HUES6 (cell line): ENCODE data around the gene TMEM135.
"Not testable (repeated sequence)": the region's sequence is repeated elsewhere in the genome, so short reads cannot be mapped to it uniquely, and the experiment has no call there.

Source experiments
- H3K27ac ChIP-seq: 2 replicates; pipeline ENCODE4 v1.7.0; 2013; ENCODE audit warnings: low read depth, mild to moderate bottlenecking, low read length, inconsistent platforms
- H3K27me3 ChIP-seq: 2 replicates; pipeline ENCODE4 v1.6.1; 2013; ENCODE audit warnings: low read length; ENCODE audit not compliant: control insufficient read depth, insufficient read depth
- H3K36me3 ChIP-seq: 2 replicates; pipeline ENCODE4 v1.6.1; 2013; ENCODE audit warnings: low read length; ENCODE audit not compliant: control insufficient read depth, insufficient read depth
- H3K4me1 ChIP-seq: 2 replicates; pipeline ENCODE4 v1.6.1; 2013; ENCODE audit warnings: low read length; ENCODE audit not compliant: control insufficient read depth, insufficient read depth
- H3K4me3 ChIP-seq: 2 replicates; pipeline ENCODE4 v1.5.1; 2013; ENCODE audit warnings: low read depth, low read length
- H3K9ac ChIP-seq: one replicate; pipeline ENCODE4 v1.6.1; 2013; ENCODE audit warnings: mild to moderate bottlenecking, low read length
- H3K9me3 ChIP-seq: 2 replicates; pipeline ENCODE4 v1.6.1; 2013; ENCODE audit warnings: low read depth, low read length; ENCODE audit not compliant: control insufficient read depth, insufficient read depth

The TMEM135 gene

GRCh38 chr11:87256694-87257340 is 219.1 kb downstream of the TMEM135 start:
- no peak overlapping the region for H3K4me3 ChIP-seq
- peaks cover 5% of the 10 kb centered on the region; the same call in 1 of the 2 replicates for H3K4me1 ChIP-seq
- H3K9me3 ChIP-seq = no peaks in the 10 kb centered on the region
- no peaks in the 10 kb centered on the region for H3K36me3 ChIP-seq
- no peak overlapping the region for H3K9ac ChIP-seq
- no peaks in the 10 kb centered on the region for H3K27me3 ChIP-seq
- no peak overlapping the region for H3K27ac ChIP-seq

- H3K9ac ChIP-seq = no peak overlapping the region
- no peaks in the 10 kb centered on the region for H3K9me3 ChIP-seq
- H3K4me1 ChIP-seq = peaks cover 5% of the 10 kb centered on the region; the same call in 1 of the 2 replicates
- no peak overlapping the region for H3K4me3 ChIP-seq
- no peaks in the 10 kb centered on the region for H3K27me3 ChIP-seq
- H3K36me3 ChIP-seq = no peaks in the 10 kb centered on the region
- no peak overlapping the region for H3K27ac ChIP-seq
Observed at GRCh38 chr11:87258171-87258833, 220.6 kb downstream of the TMEM135 start.

- Histone ChIP-seq H3K9me3 (no peaks in the 10 kb centered on the region), H3K4me1 (peaks cover 5% of the 10 kb centered on the region; the same call in 1 of the 2 replicates), H3K4me3 (no peak overlapping the region), H3K36me3 (no peaks in the 10 kb centered on the region), H3K9ac (no peak overlapping the region), H3K27me3 (no peaks in the 10 kb centered on the region), H3K27ac (no peak overlapping the region)
Observed at GRCh38 chr11:87259736-87260135, 222.0 kb downstream of the TMEM135 start.

GRCh38 chr11:87260811-87261210 is 223.1 kb downstream of the TMEM135 start:
- Histone ChIP-seq H3K9me3 (no peaks in the 10 kb centered on the region), H3K36me3 (no peaks in the 10 kb centered on the region), H3K27ac (no peak overlapping the region), H3K27me3 (no peaks in the 10 kb centered on the region), H3K4me1 (peaks cover 5% of the 10 kb centered on the region; the same call in 1 of the 2 replicates), H3K9ac (no peak overlapping the region), H3K4me3 (no peak overlapping the region)

GRCh38 chr11:87263264-87263838 is 225.6 kb downstream of the TMEM135 start:
- H3K9ac ChIP-seq = no peak overlapping the region
- peaks cover 3% of the 10 kb centered on the region; the same call in 1 of the 2 replicates for H3K4me1 ChIP-seq
- no peaks in the 10 kb centered on the region for H3K27me3 ChIP-seq
- no peak overlapping the region for H3K27ac ChIP-seq
- H3K4me3 ChIP-seq = no peak overlapping the region
- no peaks in the 10 kb centered on the region for H3K36me3 ChIP-seq
- no peaks in the 10 kb centered on the region for H3K9me3 ChIP-seq

- Histone ChIP-seq H3K27ac (no peak overlapping the region), H3K4me1 (no peaks in the 10 kb centered on the region; the same call in 1 of the 2 replicates), H3K9me3 (no peaks in the 10 kb centered on the region)
Observed at GRCh38 chr11:87263979-87264378, 226.2 kb downstream of the TMEM135 start.

GRCh38 chr11:87265132-87265531 is 227.4 kb downstream of the TMEM135 start:
- H3K27me3 ChIP-seq = no peaks in the 10 kb centered on the region
- H3K4me3 ChIP-seq = no peak overlapping the region
- no peak overlapping the region for H3K9ac ChIP-seq
- H3K4me1 ChIP-seq = no peaks in the 10 kb centered on the region
- H3K36me3 ChIP-seq = no peaks in the 10 kb centered on the region
- H3K9me3 ChIP-seq = no peaks in the 10 kb centered on the region
- no peak overlapping the region for H3K27ac ChIP-seq

More at GRCh38 chr11:87263979-87264378, 226.2 kb downstream of the TMEM135 start:
- H3K27me3 ChIP-seq = no peaks in the 10 kb centered on the region
- no peak overlapping the region for H3K9ac ChIP-seq
- H3K4me3 ChIP-seq = no peak overlapping the region
- H3K36me3 ChIP-seq = no peaks in the 10 kb centered on the region

- no peak overlapping the region for H3K9ac ChIP-seq
- no peaks in the 10 kb centered on the region for H3K9me3 ChIP-seq
- no peaks in the 10 kb centered on the region for H3K4me1 ChIP-seq
- H3K27ac ChIP-seq = no peak overlapping the region
- H3K27me3 ChIP-seq = no peaks in the 10 kb centered on the region
- no peaks in the 10 kb centered on the region for H3K36me3 ChIP-seq
- H3K4me3 ChIP-seq = no peak overlapping the region
Observed at GRCh38 chr11:87265979-87266378, 228.2 kb downstream of the TMEM135 start.

GRCh38 chr11:87266751-87267150 is 229.0 kb downstream of the TMEM135 start:
- Histone ChIP-seq H3K27me3 (no peaks in the 10 kb centered on the region), H3K27ac (no peak overlapping the region), H3K4me1 (no peaks in the 10 kb centered on the region), H3K4me3 (no peak overlapping the region), H3K36me3 (no peaks in the 10 kb centered on the region), H3K9ac (no peak overlapping the region), H3K9me3 (no peaks in the 10 kb centered on the region)

- H3K4me1 ChIP-seq, H3K27me3 ChIP-seq, H3K27ac ChIP-seq, H3K36me3 ChIP-seq, H3K9ac ChIP-seq, H3K4me3 ChIP-seq, H3K9me3 ChIP-seq: not testable (repeated sequence)
Observed at GRCh38 chr11:87271951-87272350, 234.2 kb downstream of the TMEM135 start.

GRCh38 chr11:87275176-87275575 is 237.4 kb downstream of the TMEM135 start:
- no peak overlapping the region for H3K27ac ChIP-seq
- H3K27me3 ChIP-seq = no peaks in the 10 kb centered on the region
- no peaks in the 10 kb centered on the region for H3K9me3 ChIP-seq
- no peak overlapping the region for H3K9ac ChIP-seq
- H3K4me3 ChIP-seq = no peak overlapping the region
- no peaks in the 10 kb centered on the region for H3K36me3 ChIP-seq
- no peaks in the 10 kb centered on the region for H3K4me1 ChIP-seq
